ENCODE measurements around the gene HAPLN2. TPM values are rescaled to one million over a fixed set of nuclear protein-coding genes. Genes with fewer than 3 reads are reported as not detected.

The HAPLN2 gene
- total RNA-seq, 1 donor from 2014 or later = 1.4 TPM

GRCh38 chr1:156645056-156645455 lies 25.8 kb downstream of the HAPLN2 start:
- intact Hi-C loops (cut with DNase I) = no loop called here

GRCh38 chr1:156645666-156646065 lies 26.5 kb downstream of the HAPLN2 start:
- Histone ChIP-seq H3K36me3 (no peaks in the 10 kb centered on the region), H3K9me3 (no peaks in the 10 kb centered on the region), H3K4me3 (no peak overlapping the region), H3K27ac (no peak overlapping the region), H3K27me3 (peaks cover 32% of the 10 kb centered on the region), H3K4me1 (peaks cover 5 to 8% of the 10 kb centered on the region in 2 donors)
- TF ChIP-seq, protein P1, sequence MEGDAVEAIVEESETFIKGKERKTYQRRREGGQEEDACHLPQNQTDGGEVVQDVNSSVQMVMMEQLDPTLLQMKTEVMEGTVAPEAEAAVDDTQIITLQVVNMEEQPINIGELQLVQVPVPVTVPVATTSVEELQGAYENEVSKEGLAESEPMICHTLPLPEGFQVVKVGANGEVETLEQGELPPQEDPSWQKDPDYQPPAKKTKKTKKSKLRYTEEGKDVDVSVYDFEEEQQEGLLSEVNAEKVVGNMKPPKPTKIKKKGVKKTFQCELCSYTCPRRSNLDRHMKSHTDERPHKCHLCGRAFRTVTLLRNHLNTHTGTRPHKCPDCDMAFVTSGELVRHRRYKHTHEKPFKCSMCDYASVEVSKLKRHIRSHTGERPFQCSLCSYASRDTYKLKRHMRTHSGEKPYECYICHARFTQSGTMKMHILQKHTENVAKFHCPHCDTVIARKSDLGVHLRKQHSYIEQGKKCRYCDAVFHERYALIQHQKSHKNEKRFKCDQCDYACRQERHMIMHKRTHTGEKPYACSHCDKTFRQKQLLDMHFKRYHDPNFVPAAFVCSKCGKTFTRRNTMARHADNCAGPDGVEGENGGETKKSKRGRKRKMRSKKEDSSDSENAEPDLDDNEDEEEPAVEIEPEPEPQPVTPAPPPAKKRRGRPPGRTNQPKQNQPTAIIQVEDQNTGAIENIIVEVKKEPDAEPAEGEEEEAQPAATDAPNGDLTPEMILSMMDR (IDR thresholded peaks at IDR 0.05) = no peak
- intact Hi-C loops (cut with DNase I) = no loop called here
- DNase-seq (ENCODE audit: low spot score in 2 of 2) = no peak

More at GRCh38 chr1:156645056-156645455, 25.8 kb downstream of the HAPLN2 start:
- DNase-seq (ENCODE audit: low spot score in 2 of 2) = no peak
- no peak overlapping the region for H3K27ac ChIP-seq
- H3K4me1 ChIP-seq = peaks cover 5 to 8% of the 10 kb centered on the region in 2 donors
- no peaks in the 10 kb centered on the region for H3K36me3 ChIP-seq
- TF ChIP-seq, protein P1 (IDR thresholded peaks at IDR 0.05) = no peak
- H3K4me3 ChIP-seq = no peak overlapping the region
- peaks cover 32% of the 10 kb centered on the region for H3K27me3 ChIP-seq
- no peaks in the 10 kb centered on the region for H3K9me3 ChIP-seq

- Histone ChIP-seq H3K27me3 (peaks cover 24% of the 10 kb centered on the region), H3K9me3 (no peaks in the 10 kb centered on the region), H3K27ac (no peak overlapping the region), H3K4me3 (no peak overlapping the region), H3K36me3 (no peaks in the 10 kb centered on the region), H3K4me1 (peaks cover 4 to 5% of the 10 kb centered on the region in 2 donors)
- TF ChIP-seq, protein P1 (IDR thresholded peaks at IDR 0.05) = no peak
- intact Hi-C loops (cut with DNase I) = no loop called here
- DNase-seq (ENCODE audit: low spot score in 2 of 2) = no peak
Observed at GRCh38 chr1:156646738-156647211, 27.6 kb downstream of the HAPLN2 start.

DNA sequence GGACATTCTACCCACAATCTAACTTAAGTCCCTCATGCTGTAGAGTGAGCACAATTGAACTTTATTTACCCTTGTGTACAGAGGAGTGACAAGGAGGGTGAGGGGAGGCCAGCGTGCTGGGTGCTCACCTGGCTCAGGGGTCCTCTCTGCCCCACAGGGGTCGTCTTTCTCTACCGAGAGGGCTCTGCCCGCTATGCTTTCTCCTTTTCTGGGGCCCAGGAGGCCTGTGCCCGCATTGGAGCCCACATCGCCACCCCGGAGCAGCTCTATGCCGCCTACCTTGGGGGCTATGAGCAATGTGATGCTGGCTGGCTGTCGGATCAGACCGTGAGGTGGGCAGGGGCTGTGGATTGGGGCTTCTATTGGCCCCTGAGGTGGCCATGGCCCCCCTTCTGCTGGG lies 28.1 kb downstream of the HAPLN2 start:
- DNase-seq (ENCODE audit: low spot score in 2 of 2) = no peak
- Histone ChIP-seq H3K27ac (no peak overlapping the region), H3K9me3 (no peaks in the 10 kb centered on the region), H3K36me3 (no peaks in the 10 kb centered on the region), H3K27me3 (peaks cover 18% of the 10 kb centered on the region), H3K4me1 (no peaks in the 10 kb centered on the region), H3K4me3 (no peak overlapping the region)
- TF ChIP-seq, protein P1 (IDR thresholded peaks at IDR 0.05) = no peak
- intact Hi-C loops (cut with DNase I) = no loop called here

DNA sequence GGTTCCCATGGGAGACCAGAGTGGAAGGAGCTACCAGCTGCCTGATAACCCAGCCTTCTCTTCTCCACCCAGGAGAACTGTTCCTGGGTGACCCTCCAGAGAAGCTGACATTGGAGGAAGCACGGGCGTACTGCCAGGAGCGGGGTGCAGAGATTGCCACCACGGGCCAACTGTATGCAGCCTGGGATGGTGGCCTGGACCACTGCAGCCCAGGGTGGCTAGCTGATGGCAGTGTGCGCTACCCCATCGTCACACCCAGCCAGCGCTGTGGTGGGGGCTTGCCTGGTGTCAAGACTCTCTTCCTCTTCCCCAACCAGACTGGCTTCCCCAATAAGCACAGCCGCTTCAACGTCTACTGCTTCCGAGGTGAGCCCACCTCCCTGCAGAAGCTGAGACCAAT lies 29.3 kb downstream of the HAPLN2 start:
- intact Hi-C loops (cut with DNase I) = no loop called here
- Histone ChIP-seq H3K27ac (no peak overlapping the region), H3K9me3 (no peaks in the 10 kb centered on the region), H3K36me3 (no peaks in the 10 kb centered on the region), H3K4me1 (no peaks in the 10 kb centered on the region), H3K4me3 (no peak overlapping the region), H3K27me3 (peaks cover 17% of the 10 kb centered on the region)
- DNase-seq (ENCODE audit: low spot score in 2 of 2) = no peak
- TF ChIP-seq, protein P1 (IDR thresholded peaks at IDR 0.05) = no peak

DNA sequence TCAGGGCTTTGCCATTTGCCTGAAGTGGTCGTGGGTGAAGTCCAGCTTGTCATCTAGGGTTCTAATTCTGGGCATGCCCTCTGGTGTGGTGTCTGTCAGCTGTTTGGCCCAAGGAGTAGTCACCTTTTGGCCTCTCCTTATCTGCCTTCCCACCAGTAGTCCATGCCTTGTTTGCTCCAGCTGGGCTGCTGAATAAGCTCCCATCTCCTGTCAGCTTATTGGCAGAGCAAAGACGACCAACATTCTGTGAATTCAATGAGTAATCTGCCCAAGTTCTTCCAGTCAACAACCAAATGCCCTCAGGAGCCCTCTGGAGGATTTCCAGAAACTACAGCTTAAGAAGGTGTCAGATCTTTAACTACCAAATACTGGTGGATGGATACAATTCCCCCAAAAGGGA lies 29.7 kb downstream of the HAPLN2 start:
- Histone ChIP-seq H3K9me3 (no peaks in the 10 kb centered on the region), H3K27me3 (peaks cover 17% of the 10 kb centered on the region), H3K4me3 (no peak overlapping the region), H3K27ac (no peak overlapping the region), H3K4me1 (no peaks in the 10 kb centered on the region), H3K36me3 (no peaks in the 10 kb centered on the region)
- DNase-seq (ENCODE audit: low spot score in 2 of 2) = no peak
- intact Hi-C loops (cut with DNase I) = no loop called here
- TF ChIP-seq, protein P1 (IDR thresholded peaks at IDR 0.05) = no peak

Measured in ascending aorta (tissue), 2 donors.